GOT3 (cell line): ENCODE data around the gene NUP88.

Experiments
- DNase-seq: peaks from one replicate; lab custom pipeline; 2025; ENCODE audit warnings: mixed read lengths; lab: John Stamatoyannopoulos, UW

NUP88 gene

DNA sequence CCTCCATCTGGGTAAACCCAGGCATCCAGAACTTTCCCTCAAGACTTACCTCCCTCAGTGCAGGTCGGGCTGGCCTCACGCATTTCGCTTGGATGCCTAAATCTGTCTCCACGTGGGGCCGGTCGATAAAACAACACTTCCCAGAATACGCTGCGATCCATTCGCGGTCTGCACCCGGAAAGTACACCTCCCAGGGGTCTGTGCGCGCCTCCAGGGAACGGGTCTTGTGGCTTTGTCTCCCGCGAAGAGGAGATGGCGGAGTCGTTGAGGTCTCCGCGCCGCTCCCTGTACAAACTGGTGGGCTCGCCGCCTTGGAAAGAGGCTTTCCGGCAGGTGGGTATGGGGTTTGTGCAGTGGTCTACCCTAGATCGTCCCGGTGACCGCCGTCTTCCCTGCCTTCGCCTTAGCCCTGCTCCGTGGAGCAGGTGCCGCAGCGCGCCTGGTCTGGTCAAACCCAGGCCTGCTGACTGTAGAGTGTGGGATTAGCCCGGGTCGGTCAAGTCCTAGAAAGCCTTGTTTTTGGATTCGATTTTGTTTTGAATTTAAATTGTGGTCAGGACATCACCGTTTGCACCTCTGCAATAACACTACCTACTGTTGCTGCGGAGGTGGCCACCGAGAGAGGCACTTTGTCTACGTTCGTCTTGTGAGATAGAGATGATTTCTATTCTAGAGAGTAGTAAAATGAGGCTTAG lies 644 bp upstream of the NUP88 start, which contains the start of gene RPAIN:
Gene RPAIN (plus strand): TSS at position 224 of the 695 bp plus-strand sequence. CDS start 29 bp downstream, at position 253.
- no peak for DNase-seq

- DNase-seq, result no peak
Measured at GRCh38 chr17:5418858-5419355, 555 bp downstream of the NUP88 start.

DNA sequence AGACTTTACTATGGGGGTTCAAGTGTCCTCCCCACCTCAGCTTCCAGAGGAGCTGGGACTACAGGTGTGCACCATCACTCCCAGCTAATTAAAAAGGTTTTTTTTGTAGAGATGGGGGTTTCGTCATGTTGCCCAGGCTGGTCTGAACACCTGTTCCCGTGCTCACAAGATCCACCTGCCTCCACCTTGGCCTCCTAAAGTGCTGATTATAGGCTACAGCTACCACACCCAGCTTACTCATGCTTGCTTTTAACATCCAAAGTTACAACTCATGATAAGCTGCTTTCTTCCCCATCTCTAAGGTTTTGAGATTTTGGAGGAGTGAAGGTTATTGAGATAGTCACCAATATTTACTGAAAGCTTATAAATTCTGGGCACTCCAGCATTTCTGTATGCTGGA lies 2.6 kb downstream of the NUP88 start:
- DNase-seq, result no peak

DNA sequence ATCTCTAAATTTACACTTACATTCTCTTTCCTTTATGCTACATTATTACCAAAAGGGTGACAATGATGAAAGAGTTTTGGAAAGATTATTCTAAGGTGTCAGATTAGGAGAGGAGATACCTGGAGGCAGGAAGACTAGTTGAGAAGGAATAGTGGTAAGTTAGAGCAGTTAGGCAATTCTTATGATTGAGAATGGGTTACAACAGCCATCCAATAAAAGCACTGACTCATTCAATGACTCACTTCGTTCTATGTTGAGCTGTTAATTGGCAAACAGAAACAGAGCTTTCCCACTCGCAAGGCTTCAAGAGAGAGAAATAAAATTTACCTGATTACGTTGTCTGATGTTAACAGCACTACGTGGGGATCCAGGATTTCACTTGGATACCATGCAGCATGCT lies 5.8 kb downstream of the NUP88 start:
- no peak for DNase-seq

- no peak for DNase-seq
Measured at GRCh38 chr17:5410594-5411272, 8.7 kb downstream of the NUP88 start.

DNA sequence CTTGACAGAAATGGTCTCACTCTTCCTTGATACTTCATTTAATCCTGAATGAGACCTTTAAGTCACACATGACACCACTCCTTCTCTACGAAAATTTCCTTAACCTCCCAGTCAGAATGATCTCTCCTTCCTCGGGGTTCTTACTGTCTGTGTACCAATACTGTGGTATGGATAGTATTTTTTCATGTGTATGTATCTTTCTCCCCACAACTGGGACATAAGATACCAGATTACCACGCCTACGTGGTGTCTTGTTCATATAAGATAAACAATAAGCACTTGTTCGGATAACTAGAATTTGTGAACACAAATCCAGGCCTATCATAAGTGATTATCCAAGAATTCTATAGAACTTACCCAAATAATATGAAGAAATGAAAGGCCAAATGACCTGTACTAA lies 11.3 kb downstream of the NUP88 start:
- no peak for DNase-seq

- no peak for DNase-seq
Measured at GRCh38 chr17:5405400-5405799, 14.1 kb downstream of the NUP88 start.

GRCh38 chr17:5399767-5400166 lies 19.7 kb downstream of the NUP88 start:
- DNase-seq, result no peak

DNA sequence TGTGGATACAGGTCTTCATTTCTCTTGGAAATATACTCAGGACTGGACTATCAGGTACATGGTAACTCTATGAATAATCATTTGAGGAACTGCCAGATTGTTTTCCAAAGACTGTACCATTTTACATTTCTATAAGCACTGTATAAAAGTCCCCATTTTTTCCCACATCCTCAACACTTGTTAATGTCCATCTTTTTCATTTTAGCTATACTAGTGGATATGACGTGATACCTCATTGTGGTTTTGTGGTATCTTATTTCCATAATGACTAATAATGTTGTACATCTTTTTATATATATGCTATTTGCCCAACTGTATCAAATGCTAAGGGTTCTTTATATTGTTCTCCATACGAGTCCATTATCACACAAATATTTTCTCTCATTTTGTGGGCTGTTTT lies 22.9 kb downstream of the NUP88 start:
- no peak for DNase-seq

DNA sequence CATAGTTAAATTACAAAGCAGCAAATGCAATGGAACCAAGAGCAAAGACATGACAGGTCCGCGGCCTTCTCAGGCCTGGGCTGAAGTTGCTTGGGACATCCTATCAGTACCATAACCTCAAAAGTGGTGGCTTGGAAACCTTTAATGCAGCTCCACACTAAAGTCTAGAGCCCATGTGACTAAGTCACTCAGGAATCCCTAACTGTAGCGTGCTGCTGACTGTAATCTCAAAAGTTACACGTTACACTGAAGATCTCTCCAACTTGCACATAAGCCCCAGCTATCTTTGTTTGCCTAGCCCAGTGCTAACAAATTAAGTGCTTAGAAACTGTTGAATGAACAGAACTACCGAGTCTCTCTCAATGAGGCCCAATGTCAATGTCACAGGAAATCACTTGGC lies 27.8 kb downstream of the NUP88 start:
- no peak for DNase-seq

DNA sequence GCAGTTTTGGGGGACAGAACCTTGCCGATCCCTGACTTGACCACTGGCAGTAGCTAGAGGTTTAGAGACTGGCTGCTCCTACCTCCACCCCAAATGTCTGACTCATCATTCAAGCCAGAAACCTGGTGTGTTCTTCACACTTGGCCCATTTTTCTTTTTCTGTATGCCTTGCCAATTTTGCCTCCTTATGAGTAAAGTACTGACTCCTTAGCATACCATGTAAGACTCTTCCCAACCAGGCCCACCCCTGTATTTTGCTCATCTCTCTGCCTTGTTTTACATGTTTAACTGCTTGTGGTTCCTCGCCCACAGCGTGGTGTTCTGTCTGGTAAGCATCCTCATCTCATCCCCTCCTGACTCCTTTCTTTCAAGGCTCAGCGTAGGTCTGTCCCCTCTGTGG lies 37.9 kb downstream of the NUP88 start:
- no peak for DNase-seq

- no peak for DNase-seq
Measured at GRCh38 chr17:5380491-5381135, 38.8 kb downstream of the NUP88 start.

- no peak for DNase-seq
Measured at GRCh38 chr17:5379351-5380107, 39.9 kb downstream of the NUP88 start.

DNA sequence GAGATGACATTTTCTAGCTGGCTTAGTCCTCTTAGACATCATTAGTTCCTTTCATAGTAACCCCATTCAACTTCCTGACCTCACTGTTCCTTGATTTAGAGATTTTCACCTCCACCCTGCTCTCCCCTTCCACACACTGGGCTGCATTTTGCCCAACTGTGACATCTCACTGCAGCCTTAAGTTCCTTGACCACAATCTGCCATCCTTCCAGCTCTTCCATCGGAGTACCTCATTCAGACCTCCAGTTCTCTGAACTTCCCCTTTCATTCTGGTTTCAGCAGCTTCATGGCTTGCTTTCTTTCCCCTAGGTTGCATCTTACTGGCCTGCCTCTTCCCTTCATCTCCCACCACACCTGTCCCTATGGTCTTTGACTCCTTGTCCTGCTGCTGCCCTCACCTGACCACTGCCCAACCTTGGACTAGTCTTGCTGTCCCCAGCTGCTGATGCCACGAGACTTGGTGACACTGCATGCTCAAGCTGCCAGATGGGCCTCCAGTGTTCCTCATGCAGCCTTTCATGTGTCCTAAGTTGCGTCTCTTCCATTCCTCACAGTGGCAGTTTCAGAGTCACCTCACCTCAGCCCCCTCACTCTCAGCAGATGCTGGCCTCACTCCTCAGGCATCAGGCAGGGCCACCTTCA lies 40.8 kb downstream of the NUP88 start:
- DNase-seq, result no peak

DNA sequence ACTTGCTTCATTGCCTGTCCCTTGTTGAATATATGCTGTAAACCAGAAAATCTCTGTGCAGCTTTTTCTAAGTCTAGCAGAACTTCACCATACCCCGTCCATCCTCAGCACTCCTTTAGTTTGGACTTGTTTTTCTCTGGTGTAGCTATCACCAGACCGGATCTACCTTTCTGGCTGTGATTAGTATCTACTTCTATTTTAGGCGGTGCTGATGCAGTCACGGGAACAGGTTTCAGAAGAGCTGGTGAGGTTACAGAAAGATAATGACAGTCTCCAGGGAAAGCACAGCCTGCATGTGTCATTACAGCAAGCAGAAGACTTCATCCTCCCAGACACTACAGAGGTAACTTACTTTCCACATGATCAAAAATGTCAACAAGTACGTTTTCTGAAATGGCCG lies 46.4 kb downstream of the NUP88 start:
- DNase-seq, result no peak

DNA sequence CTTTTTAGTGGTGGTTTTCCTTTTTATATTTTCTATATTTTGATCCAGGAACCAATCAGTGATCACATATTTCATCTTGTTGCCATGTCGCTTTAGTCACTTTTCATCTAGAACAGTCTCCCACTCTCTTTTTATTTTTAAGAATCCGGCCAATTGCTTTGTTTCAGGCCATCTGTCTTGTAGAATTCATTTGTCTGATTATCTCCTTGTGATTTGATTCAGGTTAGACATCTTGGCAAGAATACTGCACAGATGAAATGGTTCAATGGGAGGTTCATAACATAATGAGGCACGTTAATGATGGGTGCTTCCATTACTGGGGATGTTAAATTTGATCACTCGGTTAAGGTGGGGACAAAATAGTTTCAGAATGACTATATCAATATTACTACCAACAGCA lies 49.1 kb downstream of the NUP88 start:
- no peak for DNase-seq

DNA sequence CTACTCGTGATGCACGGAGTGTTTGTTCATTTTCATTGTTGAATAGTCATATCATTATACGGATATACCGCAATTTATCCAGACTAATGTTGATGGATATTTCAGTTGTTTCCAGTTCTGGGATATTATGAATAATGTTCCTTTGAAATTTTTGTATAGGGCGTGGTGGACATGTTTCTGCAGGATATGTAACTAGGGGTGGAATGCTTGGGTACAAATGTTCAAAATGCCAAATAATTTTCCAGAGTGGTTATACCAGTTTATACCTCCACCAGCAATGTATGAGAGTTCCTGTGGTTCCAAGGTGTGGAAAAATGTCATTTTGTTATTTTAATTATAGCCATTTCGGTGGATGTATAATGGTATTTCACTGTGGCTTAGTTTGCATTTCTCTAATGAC lies 53.6 kb downstream of the NUP88 start:
- no peak for DNase-seq

DNA sequence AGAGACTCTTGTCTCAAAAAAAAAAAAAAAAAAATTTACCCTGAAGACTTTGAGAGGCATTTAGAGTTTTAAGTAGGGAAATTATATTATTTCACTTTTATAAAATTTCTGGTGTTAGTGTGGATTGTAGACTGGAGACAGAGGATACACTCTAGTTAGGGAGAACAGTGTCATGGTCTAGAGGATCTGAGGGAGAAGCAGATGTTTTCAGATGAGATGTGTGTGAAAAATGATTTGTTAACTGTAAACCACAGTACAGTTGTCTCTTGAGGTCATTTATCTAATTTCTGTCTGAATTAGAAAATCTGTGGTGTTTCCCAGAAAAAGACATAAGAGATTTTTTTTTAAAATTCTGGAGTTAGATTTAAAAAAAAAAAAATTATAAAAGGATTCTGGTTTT lies 54.8 kb downstream of the NUP88 start:
- no peak for DNase-seq

DNA sequence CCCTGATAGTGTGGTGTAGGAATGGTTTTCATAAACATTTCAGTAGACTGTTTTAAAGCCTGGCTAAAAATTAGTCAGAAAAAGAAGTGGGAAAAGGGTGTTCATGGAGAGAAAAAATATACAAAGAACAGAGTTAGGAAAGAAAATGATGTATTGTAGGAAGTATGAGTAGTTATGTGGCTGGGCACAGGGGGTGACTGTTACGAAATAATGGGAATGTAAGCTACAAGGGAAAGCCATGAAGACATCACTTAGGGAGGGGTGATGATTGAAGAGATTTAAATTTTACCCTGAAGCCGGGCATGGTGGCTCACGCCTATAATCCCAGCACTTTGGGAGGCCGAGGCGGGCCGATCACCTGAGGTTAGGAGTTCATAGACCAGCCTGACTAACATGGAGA lies 55.3 kb downstream of the NUP88 start:
- no peak for DNase-seq

DNA sequence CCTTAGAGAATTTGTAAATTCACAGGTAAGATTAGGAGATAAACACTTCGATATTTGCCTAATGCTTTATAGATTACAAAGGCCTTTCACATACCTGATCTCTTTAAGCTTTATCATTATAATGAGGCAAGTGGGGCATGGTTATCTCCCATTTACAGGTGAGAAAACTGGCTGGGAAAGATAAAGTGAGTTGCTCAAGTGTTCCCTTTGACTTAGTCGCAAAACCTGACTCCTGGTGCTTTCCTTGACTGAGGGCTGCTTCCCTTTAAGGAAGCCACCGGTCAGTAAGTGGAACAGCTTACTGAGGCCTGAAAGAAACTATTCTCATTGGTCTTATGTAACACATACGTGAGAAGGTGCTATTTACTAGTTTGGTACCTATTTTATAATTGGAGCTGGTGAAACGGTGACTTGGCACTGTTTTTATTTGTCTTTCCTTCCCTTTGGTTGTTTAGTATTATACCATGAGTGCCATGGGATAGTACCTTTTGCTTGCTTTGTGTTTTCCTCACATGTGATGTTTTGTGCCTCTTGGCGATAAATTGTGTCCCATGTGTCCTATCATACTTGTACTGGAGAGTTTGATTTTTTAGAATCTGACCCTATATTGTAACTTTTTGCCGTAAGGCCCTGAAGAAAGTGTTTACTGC lies 57.2 kb downstream of the NUP88 start:
- DNase-seq, result no peak

GRCh38 chr17:5361426-5361825 lies 58.0 kb downstream of the NUP88 start:
- no peak for DNase-seq
